Colonic mucosa (tissue), 4 donors: ENCODE results near the gene C12orf76. TPM values are rescaled to one million over a fixed set of nuclear protein-coding genes. Genes with fewer than 3 reads are reported as not detected.
"Not testable (repeated sequence)": the region's sequence is repeated elsewhere in the genome, so short reads cannot be mapped to it uniquely, and the experiment has no call there.

Experiments used
- DNase-seq: peaks from one replicate; pipeline ENCODE4 v3.0.0-alpha.2; 2020
- H3K27ac ChIP-seq: fragments of 200-600 bp; one replicate; pipeline ENCODE4 v1.8.0; 2021
- H3K27me3 ChIP-seq: fragments of 200-600 bp; one replicate; pipeline ENCODE4 v1.8.0; 2021
- H3K36me3 ChIP-seq: fragments of 200-600 bp; one replicate; pipeline ENCODE4 v1.8.0; 2021
- H3K4me1 ChIP-seq: fragments of 200-600 bp; one replicate; pipeline ENCODE4 v1.8.0; 2021; ENCODE audit warnings: mild to moderate bottlenecking
- H3K4me3 ChIP-seq: fragments of 200-600 bp; one replicate; pipeline ENCODE4 v1.8.0; 2021
- H3K9ac ChIP-seq, 2 donors: one replicate each; pipeline ENCODE4 v1.7.0; 2013; ENCODE audit warnings: control low read depth in 2 of 2, low read depth in 2 of 2, low read length in 2 of 2
- H3K9me3 ChIP-seq: fragments of 200-600 bp; one replicate; pipeline ENCODE4 v1.8.0; 2021
- CTCF ChIP-seq: fragments of 200-600 bp; IDR thresholded peaks from one replicate; pipeline ENCODE4 v1.8.0; 2022; ENCODE audit warnings: antibody characterized with exemption, mild to moderate bottlenecking
- intact Hi-C: fragments of 100-400 bp; cut with DNase I; formaldehyde crosslinking; loops from one replicate; pipeline ENCODE4 v1.14.1; 2022
- total RNA-seq, 2 donors: library from RNA; stranded (reverse); fragmentation: NEBNext Ultra II Directional in 1 of 2; extraction: Animal tissue kit (Norgen Biotek cat#: 25700) in 1 of 2; gene quantifications; one replicate each; pipeline ENCODE4 v1.2.1, GENCODE V29; 2021
- donor health status: healthy.
- donor health status: DM: no; HTN: no; CAD: no.
- donor health status: DM: no; HTN: no; CAD: no.

Gene C12orf76
- total RNA-seq, 2 donors from 2014 or later: 7.2 to 8.4 TPM

- no peak overlapping the region for H3K27ac ChIP-seq
- no peak for TF ChIP-seq CTCF
- no peak overlapping the region for H3K4me3 ChIP-seq
- no peaks in the 10 kb centered on the region for H3K9me3 ChIP-seq
- intact Hi-C loops: no loop called here
- DNase-seq: no peak
- no peaks in the 10 kb centered on the region for H3K4me1 ChIP-seq
- no peak overlapping the region for H3K9ac ChIP-seq
- H3K27me3 ChIP-seq: no peaks in the 10 kb centered on the region
- H3K36me3 ChIP-seq: no peaks in the 10 kb centered on the region
Measured at GRCh38 chr12:110067531-110067930, 19.2 kb upstream of the C12orf76 start.

- no peaks in the 10 kb centered on the region for H3K9me3 ChIP-seq
- no peak for DNase-seq
- no peaks in the 10 kb centered on the region for H3K4me1 ChIP-seq
- no peaks in the 10 kb centered on the region for H3K36me3 ChIP-seq
- H3K27ac ChIP-seq: no peak overlapping the region
- H3K27me3 ChIP-seq: no peaks in the 10 kb centered on the region
- H3K4me3 ChIP-seq: no peak overlapping the region
- intact Hi-C loops: no loop called here
- H3K9ac ChIP-seq: no peak overlapping the region
- no peak for TF ChIP-seq CTCF
Measured at GRCh38 chr12:110065540-110065939, 17.2 kb upstream of the C12orf76 start.

GRCh38 chr12:110062241-110062640, 13.9 kb upstream of the C12orf76 start:
- Histone ChIP-seq H3K36me3 (no peaks in the 10 kb centered on the region), H3K4me3 (no peak overlapping the region), H3K4me1 (no peaks in the 10 kb centered on the region), H3K27ac (no peak overlapping the region), H3K9ac (no peak overlapping the region), H3K9me3 (no peaks in the 10 kb centered on the region), H3K27me3 (no peaks in the 10 kb centered on the region)
- no peak for TF ChIP-seq CTCF
- DNase-seq: no peak
- intact Hi-C loops: no loop called here

- no peaks in the 10 kb centered on the region for H3K36me3 ChIP-seq
- H3K4me1 ChIP-seq: no peaks in the 10 kb centered on the region
- TF ChIP-seq CTCF: no peak
- H3K4me3 ChIP-seq: no peak overlapping the region
- H3K9me3 ChIP-seq: no peaks in the 10 kb centered on the region
- H3K9ac ChIP-seq: no peak overlapping the region
- no peaks in the 10 kb centered on the region for H3K27me3 ChIP-seq
- DNase-seq: no peak
- intact Hi-C loops: no loop called here
- no peak overlapping the region for H3K27ac ChIP-seq
Measured at GRCh38 chr12:110059651-110060000, 11.3 kb upstream of the C12orf76 start.

- no peak for DNase-seq
- intact Hi-C loops: no loop called here
Measured at GRCh38 chr12:110058875-110059615, 10.7 kb upstream of the C12orf76 start.

GRCh38 chr12:110056643-110057042, 8.3 kb upstream of the C12orf76 start:
- H3K27ac ChIP-seq, DNase-seq, intact Hi-C loops, H3K9me3 ChIP-seq, H3K4me1 ChIP-seq, H3K9ac ChIP-seq, H3K4me3 ChIP-seq, H3K27me3 ChIP-seq, H3K36me3 ChIP-seq: not testable (repeated sequence)

More at GRCh38 chr12:110058875-110059615, 10.7 kb upstream of the C12orf76 start:
- Histone ChIP-seq H3K4me3 (no peak overlapping the region), H3K4me1 (no peaks in the 10 kb centered on the region), H3K27ac (no peak overlapping the region), H3K27me3 (no peaks in the 10 kb centered on the region), H3K36me3 (no peaks in the 10 kb centered on the region), H3K9ac (no peak overlapping the region), H3K9me3 (no peaks in the 10 kb centered on the region)
- no peak for TF ChIP-seq CTCF

GRCh38 chr12:110055375-110056352, 7.3 kb upstream of the C12orf76 start:
- intact Hi-C loops, H3K9me3 ChIP-seq: not testable (repeated sequence)

More at GRCh38 chr12:110055375-110056352, 7.3 kb upstream of the C12orf76 start:
- H3K27ac ChIP-seq, H3K9ac ChIP-seq, H3K4me3 ChIP-seq, H3K27me3 ChIP-seq, H3K4me1 ChIP-seq, DNase-seq, H3K36me3 ChIP-seq: not testable (repeated sequence)
